ENCODE data around the gene DCXR.

DCXR gene

DNA sequence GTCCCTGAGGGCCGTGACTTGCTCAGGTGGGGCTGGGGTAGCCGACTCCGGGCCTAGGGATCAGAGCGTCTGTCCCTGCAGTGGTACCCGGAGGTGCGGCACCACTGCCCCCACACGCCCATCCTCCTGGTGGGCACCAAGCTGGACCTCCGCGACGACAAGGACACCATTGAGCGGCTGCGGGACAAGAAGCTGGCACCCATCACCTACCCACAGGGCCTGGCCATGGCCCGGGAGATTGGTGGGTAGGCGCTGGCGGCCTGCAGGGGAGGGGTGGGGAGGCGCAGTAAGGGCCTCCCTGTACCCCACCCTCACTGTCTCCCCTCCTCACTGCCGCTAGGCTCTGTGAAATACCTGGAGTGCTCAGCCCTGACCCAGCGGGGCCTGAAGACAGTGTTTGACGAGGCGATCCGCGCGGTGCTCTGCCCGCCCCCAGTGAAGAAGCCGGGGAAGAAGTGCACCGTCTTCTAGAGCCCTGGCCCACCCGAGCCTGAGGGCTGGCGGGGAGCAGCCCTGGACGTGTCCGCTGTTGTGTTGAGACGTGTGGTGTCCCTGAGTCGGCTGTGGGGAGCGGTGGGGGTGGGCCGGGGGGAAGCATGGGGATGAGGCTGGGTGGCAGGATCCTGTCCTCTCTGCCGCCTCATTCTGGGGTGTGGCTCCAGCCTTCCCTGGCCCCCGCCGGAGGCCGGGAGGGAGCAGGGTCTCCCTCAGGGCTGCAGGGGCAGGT lies 4.0 kb downstream of the DCXR start:
- no peak for TF ChIP-seq GATA2 (IDR thresholded peaks at IDR 0.05; ENCODE audit: low read depth, low read length)
- no peak for TF ChIP-seq GATA3 (IDR thresholded peaks at IDR 0.05; ENCODE audit: low read depth, low read length)

DNA sequence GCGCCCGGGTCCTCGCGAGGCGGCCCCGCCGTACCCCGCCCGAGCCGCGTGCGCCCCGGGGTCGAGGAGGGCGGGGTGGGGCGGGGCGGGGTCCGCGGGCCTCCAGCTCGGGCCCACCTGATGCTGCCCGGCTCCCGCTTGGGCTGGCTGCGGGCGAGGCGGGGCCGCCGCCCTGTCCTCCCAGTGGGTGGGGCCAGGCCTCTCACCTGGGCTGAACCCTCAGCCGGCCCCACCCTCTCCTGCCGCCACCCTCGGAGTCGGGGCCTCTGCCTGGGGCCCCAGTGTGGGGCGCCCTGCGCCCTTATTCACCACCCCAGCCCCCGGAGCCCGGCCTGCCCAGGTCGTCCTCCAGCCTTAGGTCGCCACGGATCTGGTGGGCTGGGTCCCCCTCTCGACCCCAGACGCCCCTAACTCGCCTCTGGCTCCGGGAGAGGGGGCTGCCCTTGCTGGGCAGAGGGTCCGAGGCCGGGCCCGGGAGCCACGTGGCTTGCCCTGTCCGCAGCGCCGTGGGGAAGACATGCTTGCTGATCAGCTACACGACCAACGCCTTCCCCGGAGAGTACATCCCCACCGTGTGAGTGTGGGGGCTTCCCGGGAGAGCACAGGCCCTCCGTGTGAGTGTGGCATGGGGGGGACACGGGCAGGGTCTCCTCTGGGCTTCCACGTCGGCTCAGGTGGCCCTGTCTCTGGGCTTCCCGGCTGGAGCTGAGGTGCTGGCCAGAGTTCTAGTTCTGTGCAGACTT lies 5.4 kb downstream of the DCXR start:
- TF ChIP-seq GATA2 (IDR thresholded peaks at IDR 0.05; ENCODE audit: low read depth, low read length) (no peak), GATA3 (IDR thresholded peaks at IDR 0.05; ENCODE audit: low read depth, low read length) (no peak)

DNA sequence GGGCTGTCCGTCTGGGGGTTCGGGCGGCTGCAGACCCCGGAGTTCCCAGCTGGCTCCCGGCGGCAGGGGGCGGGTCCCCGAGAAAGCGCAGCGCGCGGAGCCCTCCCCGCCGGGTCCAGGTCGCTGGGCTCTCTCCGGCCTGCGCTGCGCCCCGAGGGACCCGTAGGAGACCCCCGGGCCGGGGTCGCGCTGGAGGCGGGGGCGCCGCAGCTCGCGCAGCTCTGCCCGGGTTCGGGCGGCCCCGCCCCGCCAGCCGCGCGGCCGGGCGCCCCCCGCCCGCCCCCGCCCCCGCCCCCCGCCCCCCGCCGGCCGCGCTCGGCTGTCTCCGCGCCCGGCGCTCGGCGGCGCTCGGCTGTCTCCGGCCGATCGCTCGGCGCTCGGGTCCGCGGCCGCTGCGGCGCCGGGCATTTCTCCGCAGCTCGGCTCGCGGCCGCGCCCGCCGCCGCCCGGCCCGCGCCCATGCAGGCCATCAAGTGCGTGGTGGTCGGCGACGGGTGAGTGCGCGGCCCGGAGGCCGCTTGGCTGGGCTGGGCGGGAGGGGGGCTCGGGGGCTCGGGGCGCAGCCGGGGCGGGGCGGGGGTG lies 6.1 kb downstream of the DCXR start, which contains the start of gene RAC3:
TSS of gene RAC3 (plus strand) at position 376 of the 582 bp plus-strand sequence. CDS start at position 460, 84 bp downstream.
- TF ChIP-seq GATA3 (IDR thresholded peaks at IDR 0.05; ENCODE audit: low read depth, low read length) (no peak), GATA2 (IDR thresholded peaks at IDR 0.05; ENCODE audit: low read depth, low read length) (no peak)

DNA sequence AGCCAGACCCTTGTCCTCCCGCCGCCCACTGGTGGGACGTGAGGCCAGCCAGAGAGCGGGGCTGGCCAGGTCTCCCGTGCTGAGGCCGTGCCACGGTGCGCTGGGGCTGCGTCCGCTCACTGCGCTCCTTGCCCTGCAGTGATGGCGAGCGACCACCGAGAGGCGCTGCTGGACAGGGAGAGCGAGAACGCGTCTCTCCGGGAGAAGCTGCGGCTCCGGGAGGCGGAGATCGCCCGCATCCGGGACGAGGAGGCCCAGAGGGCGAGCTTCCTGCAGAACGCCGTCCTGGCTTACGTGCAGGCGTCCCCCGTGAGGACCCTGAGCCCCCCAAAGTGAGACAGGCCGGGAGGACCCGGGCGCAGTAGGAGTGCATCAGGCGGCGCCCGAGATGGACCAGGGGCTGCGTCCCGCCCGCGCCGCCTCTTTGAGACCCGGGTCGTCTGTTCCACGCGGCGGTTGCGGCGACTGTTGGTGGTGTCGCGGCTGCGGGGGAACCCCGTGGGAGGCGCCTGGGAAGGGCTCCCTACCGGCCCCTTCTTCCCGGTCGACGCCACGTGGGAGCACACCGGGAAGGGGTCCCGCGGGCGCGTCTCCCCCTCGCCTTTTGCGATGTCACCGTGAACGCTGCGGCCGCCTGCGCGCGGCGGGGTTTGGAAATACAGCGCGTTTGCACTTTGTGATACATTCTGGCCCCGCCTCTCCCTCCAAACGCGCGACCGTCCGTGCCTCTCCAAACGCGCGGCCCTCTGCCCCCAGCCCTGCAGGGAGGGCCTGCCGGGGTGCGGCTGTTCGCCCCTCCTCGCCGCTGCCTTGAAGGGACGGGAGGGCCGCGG lies 6.8 kb downstream of the DCXR start:
- TF ChIP-seq GATA3 (IDR thresholded peaks at IDR 0.05; ENCODE audit: low read depth, low read length) (no peak), GATA2 (IDR thresholded peaks at IDR 0.05; ENCODE audit: low read depth, low read length) (no peak)

DNA sequence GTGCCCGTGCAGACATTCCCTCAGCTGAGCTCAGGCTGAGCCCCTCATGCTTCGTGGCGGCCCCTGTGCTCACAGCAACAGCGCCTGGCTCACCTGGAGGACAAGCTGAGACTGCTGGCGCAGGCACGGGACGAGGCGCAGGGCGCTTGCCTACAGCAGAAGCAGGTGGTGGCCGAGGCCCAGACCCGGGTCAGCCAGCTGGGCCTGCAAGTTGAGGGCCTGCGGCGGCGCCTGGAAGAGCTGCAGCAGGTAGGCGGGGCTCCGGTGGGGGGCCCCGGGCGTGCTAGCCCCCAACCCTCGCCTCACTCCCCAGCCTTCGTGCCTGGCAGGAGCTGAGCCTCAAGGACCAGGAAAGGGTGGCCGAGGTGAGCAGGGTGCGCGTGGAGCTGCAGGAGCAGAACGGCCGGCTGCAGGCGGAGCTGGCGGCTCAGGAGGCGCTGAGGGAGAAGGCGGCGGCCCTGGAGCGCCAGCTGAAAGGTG lies 7.5 kb downstream of the DCXR start:
- TF ChIP-seq GATA3 (IDR thresholded peaks at IDR 0.05; ENCODE audit: low read depth, low read length), result no peak
- no peak for TF ChIP-seq GATA2 (IDR thresholded peaks at IDR 0.05; ENCODE audit: low read depth, low read length)

DNA sequence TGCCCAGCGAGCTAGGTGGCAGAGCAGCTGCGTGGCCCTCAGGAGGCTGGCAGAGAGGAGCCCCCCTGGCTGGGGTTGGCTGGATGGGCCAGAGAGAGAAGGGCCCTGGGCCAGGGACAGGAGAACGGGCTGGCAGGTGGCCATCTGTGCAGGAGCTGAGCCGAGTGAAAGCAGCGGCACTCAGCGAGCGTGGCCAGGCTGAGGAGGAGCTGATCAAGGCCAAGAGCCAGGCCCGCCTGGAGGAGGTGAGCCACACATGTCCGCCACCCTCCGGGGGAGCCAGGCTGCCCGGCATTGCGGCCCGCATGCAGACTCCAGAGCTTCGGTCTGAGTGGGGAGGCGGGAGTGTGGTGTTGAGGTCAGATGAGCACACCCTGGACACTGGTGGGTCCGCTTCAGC lies 8.1 kb downstream of the DCXR start:
- TF ChIP-seq GATA2 (IDR thresholded peaks at IDR 0.05; ENCODE audit: low read depth, low read length), result no peak
- no peak for TF ChIP-seq GATA3 (IDR thresholded peaks at IDR 0.05; ENCODE audit: low read depth, low read length)

DNA sequence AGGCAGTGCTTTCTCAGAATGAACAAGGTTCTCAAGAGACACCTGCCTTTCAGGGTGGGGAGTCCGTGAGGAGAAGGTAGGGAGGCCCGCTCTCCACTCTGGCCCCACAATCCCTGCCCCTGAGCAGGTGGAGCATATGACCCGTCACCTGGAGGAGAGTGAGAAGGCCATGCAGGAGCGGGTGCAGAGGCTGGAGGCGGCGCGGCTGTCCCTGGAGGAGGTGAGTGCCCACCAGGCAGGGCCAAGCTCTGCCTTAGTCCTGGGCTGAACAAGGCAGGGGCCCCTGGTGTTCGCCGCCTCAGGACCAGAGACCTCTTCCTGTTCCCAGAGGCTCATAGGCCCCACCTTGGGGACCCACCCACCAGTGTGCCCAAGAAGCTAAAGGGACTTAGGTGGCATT lies 8.5 kb downstream of the DCXR start:
- TF ChIP-seq GATA2 (IDR thresholded peaks at IDR 0.05; ENCODE audit: low read depth, low read length) (no peak), GATA3 (IDR thresholded peaks at IDR 0.05; ENCODE audit: low read depth, low read length) (no peak)

DNA sequence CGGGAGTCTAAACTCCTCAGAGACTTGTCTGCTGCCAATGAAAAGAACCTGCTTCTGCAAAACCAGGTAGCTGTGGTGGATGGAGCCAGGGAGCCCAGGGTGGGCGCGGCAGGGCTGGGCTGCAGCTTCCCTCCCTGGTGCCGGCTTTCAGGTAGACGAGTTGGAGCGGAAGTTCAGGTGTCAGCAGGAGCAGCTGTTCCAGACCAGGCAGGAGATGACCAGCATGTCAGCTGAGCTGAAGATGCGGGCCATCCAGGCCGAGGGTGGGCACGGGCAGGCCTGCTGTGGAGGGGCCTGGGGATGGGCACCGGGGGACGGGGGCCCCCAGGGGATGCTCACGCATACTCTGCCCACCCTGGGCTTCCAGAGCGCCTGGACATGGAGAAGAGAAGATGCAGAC lies 9.3 kb downstream of the DCXR start:
- TF ChIP-seq GATA2 (IDR thresholded peaks at IDR 0.05; ENCODE audit: low read depth, low read length) (no peak), GATA3 (IDR thresholded peaks at IDR 0.05; ENCODE audit: low read depth, low read length) (no peak)

DNA sequence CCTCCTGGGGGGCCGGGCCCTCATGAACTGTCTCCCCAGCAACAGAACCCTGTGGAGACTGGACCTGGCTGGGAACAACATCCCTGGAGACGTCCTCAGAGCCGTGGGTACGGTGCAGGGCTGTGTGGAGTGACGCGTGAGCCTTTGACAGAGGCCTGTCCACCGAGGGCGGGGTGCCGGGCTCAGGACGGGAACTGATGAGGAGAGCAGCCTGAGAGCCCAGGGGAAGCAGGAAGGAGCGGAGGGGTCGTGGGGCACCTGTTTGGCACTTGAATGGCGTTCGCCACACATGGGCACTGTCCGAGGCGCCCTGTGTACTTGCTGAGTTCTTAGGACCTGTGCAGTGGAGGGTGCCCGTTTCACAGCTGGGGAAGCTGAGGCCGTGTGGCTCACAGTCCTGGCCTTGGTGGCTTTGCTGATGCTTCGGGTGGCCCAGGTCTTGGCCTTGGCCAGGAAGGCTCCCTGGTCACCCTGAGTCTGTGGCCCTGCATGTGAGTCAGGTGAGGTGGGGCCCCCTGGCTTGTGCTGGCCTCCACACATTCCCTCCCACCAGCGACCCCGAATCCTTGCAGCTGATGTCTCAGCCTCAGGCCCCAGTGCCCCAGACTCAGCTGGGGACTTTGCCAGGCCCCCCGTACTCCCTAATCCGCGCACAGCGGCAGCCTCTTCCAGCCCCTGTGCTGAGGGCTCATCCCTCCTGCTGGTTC lies 11.9 kb downstream of the DCXR start:
- no peak for TF ChIP-seq GATA3 (IDR thresholded peaks at IDR 0.05; ENCODE audit: low read depth, low read length)
- TF ChIP-seq GATA2 (IDR thresholded peaks at IDR 0.05; ENCODE audit: low read depth, low read length), result no peak

DNA sequence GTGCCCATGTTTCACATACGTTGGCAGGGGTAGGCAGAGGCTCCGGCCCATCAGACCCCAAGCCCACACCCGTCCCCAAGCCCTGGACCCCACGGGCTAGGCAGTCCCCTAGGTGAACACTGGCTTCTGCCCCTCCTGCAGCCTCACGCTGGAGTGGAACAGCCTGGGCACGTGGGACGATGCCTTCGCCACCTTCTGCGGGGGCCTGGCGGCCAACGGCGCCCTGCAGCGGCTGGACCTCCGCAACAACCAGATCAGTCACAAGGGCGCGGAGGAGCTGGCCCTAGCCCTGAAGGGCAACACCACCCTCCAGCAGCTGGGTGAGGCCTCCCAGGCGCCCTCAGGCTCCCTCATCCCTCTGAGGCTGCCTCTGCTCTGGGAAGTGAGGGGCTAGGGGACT lies 12.6 kb downstream of the DCXR start:
- TF ChIP-seq GATA2 (IDR thresholded peaks at IDR 0.05; ENCODE audit: low read depth, low read length) (no peak), GATA3 (IDR thresholded peaks at IDR 0.05; ENCODE audit: low read depth, low read length) (no peak)

DNA sequence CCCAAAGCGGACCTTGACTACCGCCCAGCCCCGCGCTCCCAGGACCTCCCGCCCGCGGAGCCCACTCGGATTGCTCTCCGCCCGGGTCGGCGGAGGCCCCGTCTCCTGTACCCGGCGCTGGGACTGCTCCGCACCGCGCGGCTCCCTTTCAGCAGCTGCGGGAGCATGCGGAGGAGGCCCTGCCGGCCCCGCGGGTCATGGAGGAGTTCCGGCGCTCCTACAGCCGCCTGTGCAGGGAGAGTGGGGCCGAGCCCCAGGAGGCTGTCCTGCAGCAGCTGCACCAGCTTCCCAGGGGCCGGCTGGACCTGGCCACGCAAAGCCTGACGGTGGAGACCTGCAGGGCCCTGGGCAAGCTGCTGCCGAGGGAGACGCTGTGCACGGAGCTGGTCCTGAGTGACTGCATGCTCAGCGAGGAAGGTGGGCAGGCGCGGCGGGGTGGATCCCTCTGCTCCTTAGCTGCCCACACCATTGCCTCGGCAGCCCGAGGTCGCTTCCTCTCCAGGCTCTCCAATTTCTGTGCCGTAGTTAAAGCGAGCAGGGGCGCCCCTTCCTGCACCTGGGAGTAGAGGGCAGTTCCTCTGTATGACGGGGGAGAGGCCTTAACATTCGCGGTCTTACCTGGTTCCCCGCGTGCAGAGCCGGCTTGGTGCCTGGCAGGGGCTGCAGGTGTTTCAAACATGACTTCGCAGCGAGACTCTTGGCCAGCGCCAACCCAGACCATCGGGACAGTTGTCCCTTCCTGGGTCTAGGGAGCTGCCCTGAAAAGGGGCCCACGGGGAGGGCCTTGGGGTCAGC lies 13.9 kb downstream of the DCXR start:
- TF ChIP-seq GATA3 (IDR thresholded peaks at IDR 0.05; ENCODE audit: low read depth, low read length) (no peak), GATA2 (IDR thresholded peaks at IDR 0.05; ENCODE audit: low read depth, low read length) (no peak)

DNA sequence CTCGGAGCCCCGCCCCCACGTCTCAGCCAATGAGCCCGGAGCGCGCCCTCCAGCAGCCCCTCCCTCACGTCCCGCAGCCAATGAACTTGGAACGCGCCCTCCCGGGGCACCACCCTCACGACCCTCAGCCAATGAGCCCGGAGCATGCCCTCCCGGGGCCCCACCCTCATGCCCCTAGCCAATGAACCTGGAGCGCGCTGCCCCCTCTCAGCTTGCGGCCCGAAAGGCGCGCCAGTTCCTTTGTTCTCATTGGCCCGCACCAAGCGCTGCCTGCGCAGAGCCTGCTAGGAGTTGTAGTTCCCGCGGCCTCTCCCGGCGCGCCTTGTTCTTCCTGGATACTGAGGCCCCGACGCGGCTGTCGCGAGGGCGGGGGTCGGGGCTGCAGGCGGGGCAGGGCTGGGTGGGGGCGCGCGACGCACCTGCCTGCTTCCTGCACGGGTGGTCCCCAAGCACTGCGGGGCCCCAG lies 14.5 kb downstream of the DCXR start, which contains the start of gene LRRC45:
TSS of gene LRRC45 (plus strand) at position 325 of the 466 bp plus-strand sequence. CDS start 339 bp downstream, outside the sequence.
- TF ChIP-seq GATA2 (IDR thresholded peaks at IDR 0.05; ENCODE audit: low read depth, low read length) (no peak), GATA3 (IDR thresholded peaks at IDR 0.05; ENCODE audit: low read depth, low read length) (no peak)
